Esophagus squamous epithelium (tissue), 5 donors: ENCODE measurements around the gene CCDC116. TPM values are rescaled to one million over a fixed set of nuclear protein-coding genes. Genes with fewer than 3 reads are reported as not detected.
"Not testable (repeated sequence)": the region's sequence is repeated elsewhere in the genome, so short reads cannot be mapped to it uniquely, and the experiment has no call there.

Experiments used
- DNase-seq: peaks from one replicate; lab custom pipeline; 2025; lab: John Stamatoyannopoulos, UW
- H3K27ac ChIP-seq, 4 donors: fragments of 200-600 bp; sonication (generic); one replicate each; pipeline ENCODE4 v1.5.1; 2016 to 2019; ENCODE audit warnings: mild to moderate bottlenecking in 1 of 4
- H3K27me3 ChIP-seq, 4 donors: fragments of 200-600 bp; sonication (generic); 1 replicate in 3 of 4; 2 replicates in 1 of 4; pipeline versions ENCODE4 v1.5.1 to v1.6.0; 2017 to 2021; ENCODE audit warnings: antibody characterized with exemption in 1 of 4
- H3K36me3 ChIP-seq, 3 donors: fragments of 200-600 bp; sonication (generic); one replicate each; pipeline ENCODE4 v1.5.1; 2016 to 2019
- H3K4me1 ChIP-seq, 3 donors: fragments of 200-600 bp; sonication (generic); one replicate each; pipeline ENCODE4 v1.5.1; 2017 to 2019
- H3K4me3 ChIP-seq, 4 donors: fragments of 200-600 bp; sonication (generic); 1 replicate in 3 of 4; 2 replicates in 1 of 4; pipeline ENCODE4 v1.5.1; 2016 to 2019; ENCODE audit warnings: mild to moderate bottlenecking in 2 of 4, moderate library complexity in 1 of 4
- H3K9me3 ChIP-seq, 3 donors: fragments of 200-600 bp; sonication (generic); one replicate each; pipeline ENCODE4 v1.5.1; 2016 to 2019
- CTCF ChIP-seq, 6 experiments: fragments of 450-650 bp in 4 of 6; fragments of 200-600 bp in 2 of 6; sonication (generic) in 2 of 6; IDR thresholded peaks; one replicate each; pipeline ENCODE4 v1.5.1; 2016 to 2019; ENCODE audit warnings: antibody characterized with exemption in 6 of 6, mild to moderate bottlenecking in 4 of 6, moderate library complexity in 4 of 6
- POLR2A ChIP-seq, 4 donors: fragments of 450-650 bp; IDR thresholded peaks; one replicate each; pipeline ENCODE4 v1.6.1; 2017; ENCODE audit warnings: antibody characterized with exemption in 4 of 4, mild to moderate bottlenecking in 4 of 4, moderate library complexity in 3 of 4
- WGBS, 2 donors: methylation state at CpG; one replicate each; pipeline ENCODE4 v1.1.5; 2018; 5-methylcytosine and 5-hydroxymethylcytosine counted together
- intact Hi-C: fragments of 100-400 bp; cut with DNase I; formaldehyde crosslinking; loops from one replicate; pipeline ENCODE4 v1.15.0; 2022
- total RNA-seq, 4 donors: library from RNA; depleted of rRNA; stranded (reverse); fragments of >200 nt; gene quantifications; one replicate each; pipeline ENCODE4 v1.1.0, GENCODE V29; 2016
- donor health status: DM: yes; HTN: yes; CAD: no.

The CCDC116 gene
- total RNA-seq, 4 donors from 2014 or later, result 1.9 TPM; not detected in 3

GRCh38 chr22:21673534-21674321 is 41.2 kb downstream of the CCDC116 start:
- 81 to 88% methylated on average over 4 to 11 of the region's 12 CpGs for WGBS, 2 donors
- no peaks in the 10 kb centered on the region for H3K27me3 ChIP-seq

DNA sequence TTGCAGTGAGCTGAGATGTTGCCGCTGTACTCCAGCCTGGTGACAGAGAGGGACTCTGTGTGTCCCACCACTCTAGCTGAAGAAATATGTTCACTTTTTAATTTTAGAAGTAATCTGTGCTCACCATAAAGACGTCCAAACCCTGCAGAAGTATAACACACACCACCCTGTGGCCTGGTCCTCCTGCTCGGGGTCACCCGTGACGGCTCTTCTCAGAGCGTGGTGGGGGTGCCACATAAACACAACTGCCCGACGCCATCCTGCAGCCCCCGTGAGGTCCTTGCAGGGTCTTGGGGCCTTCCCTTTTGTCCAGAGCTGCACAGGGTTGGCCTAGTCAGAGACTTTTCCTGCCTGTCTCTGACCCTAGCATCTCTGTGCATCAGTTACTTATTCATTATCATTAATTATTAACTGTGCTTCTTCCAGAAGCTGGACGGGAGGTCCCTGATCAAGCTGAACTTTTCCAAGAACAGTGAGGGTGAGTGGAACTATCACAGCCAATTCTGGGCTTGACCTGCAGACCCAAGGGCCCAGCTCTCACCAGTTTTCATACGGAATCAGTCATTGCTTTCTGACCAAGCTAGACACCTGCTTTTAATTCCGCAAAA is 42.2 kb downstream of the CCDC116 start:
- Histone ChIP-seq H3K4me1 (peaks cover 0 to 22% (median 0%) of the 10 kb centered on the region in 3 donors), H3K36me3 (peaks cover 12 to 92% (median 39%) of the 10 kb centered on the region in 3 donors), H3K27me3 (no peaks in the 10 kb centered on the region), H3K4me3 (no peak overlapping the region), H3K27ac (no peak overlapping the region), H3K9me3 (no peaks in the 10 kb centered on the region)
- intact Hi-C loops, result no loop called here
- DNase-seq, result no peak
- 95 to 98% methylated on average over 3 to 12 of the region's 12 CpGs for WGBS, 2 donors
- TF ChIP-seq CTCF (IDR thresholded peaks at IDR 0.05), result no peak
- TF ChIP-seq POLR2A (IDR thresholded peaks at IDR 0.05), result no peak

More at GRCh38 chr22:21673534-21674321, 41.2 kb downstream of the CCDC116 start:
- H3K4me3 ChIP-seq, result no peak overlapping the region
- peaks cover 12 to 82% (median 39%) of the 10 kb centered on the region in 3 donors for H3K36me3 ChIP-seq
- peaks cover 0 to 32% (median 4%) of the 10 kb centered on the region in 3 donors for H3K4me1 ChIP-seq
- DNase-seq, result no peak
- intact Hi-C loops, result no loop called here
- TF ChIP-seq CTCF (IDR thresholded peaks at IDR 0.05), result peak in 1 of 6 experiments; percentile 32
- TF ChIP-seq POLR2A (IDR thresholded peaks at IDR 0.05), result no peak
- no peaks in the 10 kb centered on the region for H3K9me3 ChIP-seq
- peak overlapping the region; percentile 44 to 80 (median 58) for H3K27ac ChIP-seq

- H3K27me3 ChIP-seq, result no peaks in the 10 kb centered on the region
- DNase-seq, result no peak
- H3K4me3 ChIP-seq, result no peak overlapping the region
- peaks cover 0 to 14% (median 0%) of the 10 kb centered on the region in 3 donors for H3K4me1 ChIP-seq
- WGBS, 2 donors, result 89 to 90% methylated on average over 10 to 13 of the region's 15 CpGs
- intact Hi-C loops, result no loop called here
- no peak overlapping the region for H3K27ac ChIP-seq
- peaks cover 11 to 93% (median 27%) of the 10 kb centered on the region in 3 donors for H3K36me3 ChIP-seq
- no peaks in the 10 kb centered on the region for H3K9me3 ChIP-seq
- TF ChIP-seq CTCF (IDR thresholded peaks at IDR 0.05), result no peak
- TF ChIP-seq POLR2A (IDR thresholded peaks at IDR 0.05), result no peak
Observed at GRCh38 chr22:21677606-21678443, 45.3 kb downstream of the CCDC116 start.

- H3K4me3 ChIP-seq, intact Hi-C loops, H3K9me3 ChIP-seq, H3K4me1 ChIP-seq, H3K27me3 ChIP-seq, H3K27ac ChIP-seq, DNase-seq: not testable (repeated sequence)
- H3K36me3 ChIP-seq, result peaks cover 10 to 93% (median 29%) of the 10 kb centered on the region in 3 donors
- 93 to 95% methylated on average over 9 to 12 of the region's 12 CpGs for WGBS, 2 donors
Observed at GRCh38 chr22:21678842-21679241, 46.3 kb downstream of the CCDC116 start.

- Histone ChIP-seq H3K27ac (no peak overlapping the region), H3K4me3 (no peak overlapping the region), H3K27me3 (no peaks in the 10 kb centered on the region), H3K36me3 (peaks cover 10 to 93% (median 23%) of the 10 kb centered on the region in 3 donors), H3K9me3 (no peaks in the 10 kb centered on the region), H3K4me1 (no peaks in the 10 kb centered on the region)
- no peak for TF ChIP-seq POLR2A (IDR thresholded peaks at IDR 0.05)
- no peak for TF ChIP-seq CTCF (IDR thresholded peaks at IDR 0.05)
- no peak for DNase-seq
- intact Hi-C loops, result no loop called here
- WGBS, 2 donors, result 82% methylated on average over 4 of the region's 4 CpGs
Observed at GRCh38 chr22:21679383-21679782, 46.8 kb downstream of the CCDC116 start.
